ENCODE data around the gene ABO. TPM values are rescaled to one million over a fixed set of nuclear protein-coding genes. Genes with fewer than 3 reads are reported as not detected.
"Not testable (repeated sequence)": the region's sequence is repeated elsewhere in the genome, so short reads cannot be mapped to it uniquely, and the experiment has no call there.

The ABO gene
- total and polyA plus RNA-seq, 4 donors = 3.9 to 23.0 (median 9.3) TPM

- no peak overlapping the region for H3K27ac ChIP-seq (ENCODE audit: low read depth in 1 of 2, low read length in 1 of 2)
Measured at GRCh38 chr9:133230093-133230492, 44.9 kb downstream of the ABO start.

GRCh38 chr9:133228474-133229193, 46.4 kb downstream of the ABO start:
- H3K4me3 ChIP-seq; H3K4me1 ChIP-seq (ENCODE audit: control insufficient read depth in 5 of 5, insufficient read depth in 5 of 5, low read length in 5 of 5); H3K27me3 ChIP-seq (ENCODE audit: control insufficient read depth in 3 of 3, insufficient read depth in 3 of 3, low read length in 2 of 3); ATAC-seq (ENCODE audit: insufficient read depth, low FRiP score); DNase-seq; H3K36me3 ChIP-seq (ENCODE audit: control insufficient read depth in 4 of 4, insufficient read depth in 4 of 4, low read length in 4 of 4); H3K9ac ChIP-seq (ENCODE audit: insufficient read depth in 1 of 2, low read length in 2 of 2); H3K9me3 ChIP-seq (ENCODE audit: control insufficient read depth in 4 of 4, insufficient read depth in 3 of 4, low read length in 3 of 4); H3K27ac ChIP-seq (ENCODE audit: low read depth in 1 of 2, low read length in 1 of 2): not testable (repeated sequence)
- 85 to 92% methylated on average over 21 to 22 of the region's 22 CpGs for WGBS, 2 donors

More at GRCh38 chr9:133230093-133230492, 44.9 kb downstream of the ABO start:
- Histone ChIP-seq H3K27me3 (ENCODE audit: control insufficient read depth in 3 of 3, insufficient read depth in 3 of 3, low read length in 2 of 3) (no peaks in the 10 kb centered on the region), H3K4me3 (no peak overlapping the region), H3K36me3 (ENCODE audit: control insufficient read depth in 4 of 4, insufficient read depth in 4 of 4, low read length in 4 of 4) (no peaks in the 10 kb centered on the region), H3K4me1 (ENCODE audit: control insufficient read depth in 5 of 5, insufficient read depth in 5 of 5, low read length in 5 of 5) (peaks cover 0 to 2% (median 0%) of the 10 kb centered on the region in 5 donors), H3K9ac (ENCODE audit: insufficient read depth in 1 of 2, low read length in 2 of 2) (no peak overlapping the region), H3K9me3 (ENCODE audit: control insufficient read depth in 4 of 4, insufficient read depth in 3 of 4, low read length in 3 of 4) (peaks cover 0 to 2% (median 0%) of the 10 kb centered on the region in 4 donors)
- TF ChIP-seq CTCF (IDR thresholded peaks at IDR 0.05; ENCODE audit: control extremely low read depth, extremely low read depth) = no peak
- WGBS, 2 donors = 86 to 92% methylated on average over 5 of the region's 5 CpGs
- DNase-seq (no peak), ATAC-seq (ENCODE audit: insufficient read depth, low FRiP score) (no peak)

GRCh38 chr9:133227996-133228395, 47.0 kb downstream of the ABO start:
- 87 to 96% methylated on average over 8 of the region's 8 CpGs for WGBS, 2 donors
- H3K27me3 ChIP-seq (ENCODE audit: control insufficient read depth in 3 of 3, insufficient read depth in 3 of 3, low read length in 2 of 3); H3K4me1 ChIP-seq (ENCODE audit: control insufficient read depth in 5 of 5, insufficient read depth in 5 of 5, low read length in 5 of 5); ATAC-seq (ENCODE audit: insufficient read depth, low FRiP score); DNase-seq; H3K27ac ChIP-seq (ENCODE audit: low read depth in 1 of 2, low read length in 1 of 2); H3K36me3 ChIP-seq (ENCODE audit: control insufficient read depth in 4 of 4, insufficient read depth in 4 of 4, low read length in 4 of 4); H3K4me3 ChIP-seq; H3K9me3 ChIP-seq (ENCODE audit: control insufficient read depth in 4 of 4, insufficient read depth in 3 of 4, low read length in 3 of 4); H3K9ac ChIP-seq (ENCODE audit: insufficient read depth in 1 of 2, low read length in 2 of 2): not testable (repeated sequence)

- ATAC-seq (ENCODE audit: insufficient read depth, low FRiP score) (no peak), DNase-seq (no peak)
- WGBS, 2 donors = 88 to 93% methylated on average over 11 of the region's 11 CpGs
- no peak for TF ChIP-seq CTCF (IDR thresholded peaks at IDR 0.05; ENCODE audit: control extremely low read depth, extremely low read depth)
- Histone ChIP-seq H3K36me3 (ENCODE audit: control insufficient read depth in 4 of 4, insufficient read depth in 4 of 4, low read length in 4 of 4) (no peaks in the 10 kb centered on the region), H3K9ac (ENCODE audit: insufficient read depth in 1 of 2, low read length in 2 of 2) (no peak overlapping the region), H3K27me3 (ENCODE audit: control insufficient read depth in 3 of 3, insufficient read depth in 3 of 3, low read length in 2 of 3) (no peaks in the 10 kb centered on the region), H3K4me3 (no peak overlapping the region), H3K4me1 (ENCODE audit: control insufficient read depth in 5 of 5, insufficient read depth in 5 of 5, low read length in 5 of 5) (no peaks in the 10 kb centered on the region), H3K27ac (ENCODE audit: low read depth in 1 of 2, low read length in 1 of 2) (no peak overlapping the region), H3K9me3 (ENCODE audit: control insufficient read depth in 4 of 4, insufficient read depth in 3 of 4, low read length in 3 of 4) (peaks cover 0 to 2% (median 0%) of the 10 kb centered on the region in 4 donors)
Measured at GRCh38 chr9:133227242-133227860, 47.6 kb downstream of the ABO start.
